Cardiac septum (tissue), 1 donor: Measurements from ENCODE around the gene FIBIN. TPM values are rescaled to one million over a fixed set of nuclear protein-coding genes. Genes with fewer than 3 reads are reported as not detected.

Source experiments
- total RNA-seq: library from RNA; stranded (reverse); fragmentation: NEBNext Ultra II Directional; extraction: Animal tissue kit (Norgen Biotek cat#: 25700); gene quantifications from one replicate; pipeline ENCODE4 v1.2.1, GENCODE V29; 2021
- donor health status: DM: no; HTN: no; CAD: no.

The FIBIN gene
- total RNA-seq, 1 donor from 2014 or later: 15.4 TPM

Other genes with a start within 250 kb of the FIBIN start
- not detected for gene BBOX1, start 46.7 kb downstream of the FIBIN start, total RNA-seq